CD14-positive monocyte (primary cell): ENCODE results near the gene SMURF1. TPM values are rescaled to one million over a fixed set of nuclear protein-coding genes. Genes with fewer than 3 reads are reported as not detected.

ENCODE experiments used
- DNase-seq, 3 donors: peaks; one replicate each; pipeline ENCODE4 v3.0.0-alpha.2; 2011 to 2022
- H2AFZ ChIP-seq: 2 replicates; pipeline ENCODE4 v1.6.0; 2012; ENCODE audit warnings: mild to moderate bottlenecking, low read depth, low read length, inconsistent platforms; ENCODE audit not compliant: insufficient read depth, poor library complexity, severe bottlenecking
- H3K27ac ChIP-seq, 2 donors: 1 replicate in 1 of 2; 2 replicates in 1 of 2; pipeline ENCODE4 v1.5.1; 2012 to 2013; ENCODE audit warnings: low read length in 2 of 2, control low read depth in 1 of 2, inconsistent platforms in 1 of 2, low read depth in 1 of 2, mild to moderate bottlenecking in 1 of 2
- H3K27me3 ChIP-seq, 2 donors: one replicate each; pipeline versions ENCODE4 v1.6.0 to v1.6.1; 2011 to 2013; ENCODE audit warnings: low read length in 2 of 2; ENCODE audit not compliant: control insufficient read depth in 2 of 2, insufficient read depth in 2 of 2
- H3K36me3 ChIP-seq, 2 donors: replicated peaks in 1 of 2; 1 replicate in 1 of 2; 2 replicates in 1 of 2; pipeline versions ENCODE4 v1.5.1 to v1.6.1; 2012 to 2013; ENCODE audit warnings: low read length in 2 of 2, control low read depth in 1 of 2, inconsistent platforms in 1 of 2, mild to moderate bottlenecking in 1 of 2; ENCODE audit not compliant: insufficient read depth in 2 of 2, control insufficient read depth in 1 of 2
- H3K4me1 ChIP-seq, 2 donors: 1 replicate in 1 of 2; 2 replicates in 1 of 2; pipeline versions ENCODE4 v1.5.1 to v1.6.1; 2012 to 2013; ENCODE audit warnings: low read length in 2 of 2, control low read depth in 1 of 2, inconsistent platforms in 1 of 2, mild to moderate bottlenecking in 1 of 2, moderate library complexity in 1 of 2; ENCODE audit not compliant: insufficient read depth in 2 of 2, control insufficient read depth in 1 of 2
- H3K4me2 ChIP-seq: replicated peaks from 2 replicates; pipeline ENCODE3; 2012; ENCODE audit warnings: low read length, moderate library complexity, mild to moderate bottlenecking; ENCODE audit not compliant: poor library complexity, severe bottlenecking; ENCODE audit errors: extremely low read depth
- H3K4me3 ChIP-seq, 3 experiments: fragments of 200-600 bp in 1 of 3; sonication (generic) in 1 of 3; replicated peaks in 1 of 3; 1 replicate in 2 of 3; 2 replicates in 1 of 3; pipeline ENCODE4 v1.5.1; 2011 to 2013; ENCODE audit warnings: low read length in 3 of 3, mild to moderate bottlenecking in 3 of 3, control low read depth in 2 of 3, low read depth in 2 of 3, inconsistent platforms in 1 of 3, moderate library complexity in 1 of 3
- H3K79me2 ChIP-seq: 2 replicates; pipeline ENCODE4 v1.6.0; 2012; ENCODE audit warnings: mild to moderate bottlenecking, control low read depth, inconsistent platforms, low read length, moderate library complexity; ENCODE audit not compliant: insufficient read depth
- H3K9ac ChIP-seq: 2 replicates; pipeline ENCODE4 v1.6.0; 2017; ENCODE audit warnings: low read length, mild to moderate bottlenecking; ENCODE audit not compliant: insufficient read depth, poor library complexity, severe bottlenecking
- H3K9me3 ChIP-seq, 2 donors: replicated peaks in 1 of 2; 1 replicate in 1 of 2; 2 replicates in 1 of 2; pipeline versions ENCODE4 v1.5.1 to v1.6.1; 2012 to 2013; ENCODE audit warnings: low read length in 2 of 2, control low read depth in 1 of 2; ENCODE audit not compliant: control insufficient read depth in 1 of 2, insufficient read depth in 1 of 2
- H4K20me1 ChIP-seq: 2 replicates; pipeline ENCODE4 v1.6.0; 2012; ENCODE audit warnings: mild to moderate bottlenecking, low read length, control low read depth, moderate library complexity; ENCODE audit not compliant: insufficient read depth
- H3K27ac Mint-ChIP-seq, 7 donors: one replicate each; pipeline ENCODE4 v1.8.0; 2020; ENCODE audit warnings: mild to moderate bottlenecking in 7 of 7, mixed read lengths in 7 of 7, moderate library complexity in 6 of 7, inconsistent platforms in 2 of 7
- H3K27me3 Mint-ChIP-seq, 3 donors: one replicate each; pipeline ENCODE4 v1.8.0; 2021 to 2022; ENCODE audit warnings: low read depth in 3 of 3, mild to moderate bottlenecking in 3 of 3, mixed read lengths in 3 of 3, moderate library complexity in 3 of 3, inconsistent platforms in 1 of 3
- H3K36me3 Mint-ChIP-seq, 2 donors: one replicate each; pipeline ENCODE4 v1.8.0; 2020; ENCODE audit warnings: mixed read lengths in 2 of 2, inconsistent platforms in 1 of 2, mild to moderate bottlenecking in 1 of 2
- H3K4me1 Mint-ChIP-seq: one replicate; pipeline ENCODE4 v1.8.0; 2020; ENCODE audit warnings: mild to moderate bottlenecking, mixed read lengths
- H3K4me3 Mint-ChIP-seq, 2 donors: one replicate each; pipeline ENCODE4 v1.8.0; 2020; ENCODE audit warnings: mild to moderate bottlenecking in 2 of 2, mixed read lengths in 2 of 2, moderate library complexity in 1 of 2
- H3K9me3 Mint-ChIP-seq, 7 donors: one replicate each; pipeline ENCODE4 v1.8.0; 2020 to 2022; ENCODE audit warnings: mixed read lengths in 7 of 7, mild to moderate bottlenecking in 6 of 7, moderate library complexity in 6 of 7, inconsistent platforms in 2 of 7
- CTCF ChIP-seq: fragments of 200-600 bp; IDR thresholded peaks from one replicate; pipeline ENCODE4 v1.8.0; 2022; ENCODE audit warnings: antibody characterized with exemption, mild to moderate bottlenecking
- WGBS: methylation state at CpG from one replicate; pipeline ENCODE4 v1.1.5; 2013; ENCODE audit warnings: missing lambda C conversion rate; ENCODE audit not compliant: insufficient coverage; 5-methylcytosine and 5-hydroxymethylcytosine counted together
- intact Hi-C, 2 donors: fragments of 100-400 bp; cut with micrococcal nuclease; formaldehyde crosslinking; loops; one replicate each; pipeline versions ENCODE4 v1.15.0 to v1.15.1; 2023
- polyA plus RNA-seq, 3 donors: library from polyadenylated mRNA; depleted of rRNA in 1 of 3; unstranded in 2 of 3; stranded (reverse) in 1 of 3; fragments of 300-500 nt in 2 of 3; fragments of >200 nt in 1 of 3; fragmentation: Illumina TruSeq in 2 of 3; gene quantifications; 1 replicate in 2 of 3; 2 replicates in 1 of 3; pipeline ENCODE4 v1.2.3, GENCODE V29; 2012 to 2021

Gene SMURF1
- polyA plus RNA-seq, 3 donors: 0.48 to 15.8 (median 1.6) TPM

- Mint-ChIP-seq H3K36me3 (peaks cover 87 to 94% of the 10 kb centered on the region in 2 donors), H3K4me1 (no peaks in the 10 kb centered on the region), H3K9me3 (no peaks in the 10 kb centered on the region), H3K4me3 (peak overlapping the region in 1 of 2 donors; percentile 24), H3K27ac (no peak overlapping the region), H3K27me3 (no peaks in the 10 kb centered on the region)
- DNase-seq: no peak
- TF ChIP-seq CTCF: no peak
- Histone ChIP-seq H3K79me2 (no peaks in the 10 kb centered on the region), H3K4me1 (no peaks in the 10 kb centered on the region), H3K9ac (no peak overlapping the region), H3K9me3 (no peaks in the 10 kb centered on the region), H4K20me1 (no peaks in the 10 kb centered on the region), H3K4me3 (no peak overlapping the region), H3K36me3 (peaks cover 96 to 100% of the 10 kb centered on the region in 2 donors), H3K27me3 (no peaks in the 10 kb centered on the region), H3K27ac (no peak overlapping the region), H2AFZ (no peak overlapping the region), H3K4me2 (no peak overlapping the region)
- intact Hi-C loops: no loop called here
- WGBS: 100% methylated on average over 12 of the region's 13 CpGs
These were observed 148.8 kb downstream of the SMURF1 start for GRCh38 chr7:98995111-98995510.

GRCh38 chr7:98994046-98994944, 149.6 kb downstream of the SMURF1 start:
- H3K9ac ChIP-seq: no peak overlapping the region
- H3K27ac Mint-ChIP-seq: no peak overlapping the region
- 97% methylated on average over 28 of the region's 34 CpGs for WGBS

More at GRCh38 chr7:98994046-98994944, 149.6 kb downstream of the SMURF1 start:
- intact Hi-C loops: no loop called here
- H3K36me3 Mint-ChIP-seq: peaks cover 87 to 95% of the 10 kb centered on the region in 2 donors
- H2AFZ ChIP-seq: no peak overlapping the region
- no peak overlapping the region for H3K4me3 Mint-ChIP-seq
- no peaks in the 10 kb centered on the region for H3K27me3 Mint-ChIP-seq
- H3K4me2 ChIP-seq: no peak overlapping the region
- no peak for TF ChIP-seq CTCF
- no peaks in the 10 kb centered on the region for H3K9me3 Mint-ChIP-seq
- no peak for DNase-seq
- no peaks in the 10 kb centered on the region for H3K4me1 ChIP-seq
- H3K79me2 ChIP-seq: no peaks in the 10 kb centered on the region
- H3K36me3 ChIP-seq: peaks cover 96 to 100% of the 10 kb centered on the region in 2 donors
- H3K27me3 ChIP-seq: no peaks in the 10 kb centered on the region
- H3K4me1 Mint-ChIP-seq: no peaks in the 10 kb centered on the region
- H3K9me3 ChIP-seq: no peaks in the 10 kb centered on the region
- H3K4me3 ChIP-seq: no peak overlapping the region
- no peak overlapping the region for H3K27ac ChIP-seq
- H4K20me1 ChIP-seq: no peaks in the 10 kb centered on the region
